A673 (cell line): ENCODE data around the gene SH3RF3. TPM values are rescaled to one million over a fixed set of nuclear protein-coding genes. Genes with fewer than 3 reads are reported as not detected.

Experiments used
- BruUV-seq: library from RNA; stranded (reverse); fragments of 400-500 nt; replicated peaks from 2 replicates; lab custom pipeline; 2021; lab: Mats Ljungman, UMichigan
- CTCF ChIA-PET: fragments of 300-600 bp; sonication (Branson Sonifier 250); formaldehyde crosslinking; loops from one replicate; lab custom pipeline; 2022; ENCODE audit warnings: antibody characterized with exemption; lab: Charles Lee
- POLR2A ChIA-PET: fragments of 300-600 bp; sonication (Branson Sonifier 250); formaldehyde crosslinking; loops from one replicate; lab custom pipeline; 2022; ENCODE audit warnings: antibody characterized with exemption; ENCODE audit not compliant: low non-redundant PET; lab: Charles Lee
- DNase-seq: peaks from one replicate; pipeline ENCODE4 v3.0.0-alpha.2; 2015; ENCODE audit warnings: low spot score
- H3K27ac ChIP-seq: fragments of 200-600 bp; sonication (generic); 2 replicates; pipeline ENCODE4 v1.5.1; 2016; ENCODE audit warnings: mixed run types, low read depth, mild to moderate bottlenecking, mixed read lengths, antibody characterized with exemption, low read length; ENCODE audit not compliant: poor library complexity, severe bottlenecking
- H3K27me3 ChIP-seq: fragments of 200-600 bp; sonication (generic); replicated peaks from 2 replicates; pipeline ENCODE4 v1.6.1; 2017; ENCODE audit warnings: mixed run types, low read depth, mild to moderate bottlenecking, mixed read lengths, antibody characterized with exemption, low read length; ENCODE audit not compliant: insufficient read depth, poor library complexity
- H3K36me3 ChIP-seq: fragments of 200-600 bp; sonication (generic); 2 replicates; pipeline ENCODE4 v1.6.1; 2016; ENCODE audit warnings: mixed run types, mild to moderate bottlenecking, mixed read lengths, antibody characterized with exemption, low read length; ENCODE audit not compliant: insufficient read depth, poor library complexity, severe bottlenecking
- H3K4me1 ChIP-seq: fragments of 200-600 bp; sonication (generic); 2 replicates; pipeline ENCODE4 v1.6.1; 2017; ENCODE audit warnings: mixed run types, mild to moderate bottlenecking, mixed read lengths, antibody characterized with exemption, low read length; ENCODE audit not compliant: insufficient read depth, poor library complexity, severe bottlenecking
- H3K4me3 ChIP-seq: fragments of 200-600 bp; sonication (generic); 2 replicates; pipeline ENCODE4 v1.5.1; 2016; ENCODE audit warnings: low read depth, mixed run types, mild to moderate bottlenecking, mixed read lengths, low read length; ENCODE audit not compliant: poor library complexity, severe bottlenecking
- H3K9me3 ChIP-seq: fragments of 200-600 bp; sonication (generic); 2 replicates; pipeline ENCODE4 v1.6.1; 2016; ENCODE audit warnings: mixed run types, low read depth, mild to moderate bottlenecking, mixed read lengths, antibody characterized with exemption, low read length; ENCODE audit not compliant: poor library complexity, severe bottlenecking
- EZH2 ChIP-seq: fragments of 200-600 bp; sonication (generic); IDR thresholded peaks from 2 replicates; pipeline ENCODE4 v1.6.1; 2017; ENCODE audit warnings: borderline replicate concordance, low read depth, mild to moderate bottlenecking, mixed read lengths, antibody characterized with exemption, low read length; ENCODE audit not compliant: poor library complexity, severe bottlenecking
- intact Hi-C: fragments of 100-400 bp; cut with micrococcal nuclease; formaldehyde crosslinking; loops from one replicate; pipeline ENCODE4 v1.10.0; 2022; ENCODE audit not compliant: unreplicated experiment
- total RNA-seq: library from RNA; stranded (reverse); gene quantifications from 2 replicates; pipeline ENCODE4 v1.2.3, GENCODE V29; 2021
- TF ChIP-seq, protein P1 (sequence below): fragments of 300-800, 200-600 bp; sonication (generic); conservative IDR thresholded peaks from 2 replicates; pipeline ENCODE4 v1.5.1; 2017; ENCODE audit warnings: low read depth, mild to moderate bottlenecking, antibody characterized with exemption, low read length, moderate library complexity, mixed read lengths

Gene SH3RF3
- total RNA-seq, 1 experiment from 2014 or later, result 0.15 TPM

DNA sequence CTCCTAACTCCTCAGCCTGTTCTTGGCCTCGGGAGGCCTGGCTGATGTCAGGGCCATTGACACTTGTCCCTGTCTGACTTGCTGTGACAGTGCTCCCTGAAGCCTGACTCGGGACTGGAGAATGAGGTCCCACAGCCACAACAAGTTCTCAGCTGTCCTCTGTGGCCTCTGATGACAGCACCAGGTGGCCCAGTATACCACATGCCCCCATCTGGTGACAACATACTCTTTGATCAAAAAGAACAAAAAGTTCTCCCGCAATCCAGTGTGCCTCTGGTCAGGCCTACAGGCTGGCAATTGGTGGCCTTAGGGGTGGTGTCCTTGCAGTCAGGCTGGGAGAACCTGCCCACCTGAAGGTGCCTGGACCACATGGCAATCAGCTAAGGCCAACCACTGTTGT lies 382.2 kb downstream of the SH3RF3 start:
- H3K36me3 ChIP-seq, result no peaks in the 10 kb centered on the region
- no TSS peak for BruUV-seq
- H3K27ac ChIP-seq, result no peak overlapping the region
- H3K4me3 ChIP-seq, result no peak overlapping the region
- H3K27me3 ChIP-seq, result no peaks in the 10 kb centered on the region
- no peak for DNase-seq
- no peaks in the 10 kb centered on the region for H3K9me3 ChIP-seq
- POLR2A ChIA-PET, result no interaction called here
- CTCF ChIA-PET, result interaction anchor here (0.6 to 1.6 kb wide), 3 partner anchors 15 to 383 kb away, joined by 4 to 13 read pairs (median 4); partner anchors contain the start of gene SH3RF3
- intact Hi-C loops, result loop anchor here (5.0 to 10.0 kb wide), 2 partner anchors 584 to 656 kb away; no protein-coding TSS in a partner anchor
- H3K4me1 ChIP-seq, result no peaks in the 10 kb centered on the region
- TF ChIP-seq EZH2, result no peak
- TF ChIP-seq, protein P1, sequence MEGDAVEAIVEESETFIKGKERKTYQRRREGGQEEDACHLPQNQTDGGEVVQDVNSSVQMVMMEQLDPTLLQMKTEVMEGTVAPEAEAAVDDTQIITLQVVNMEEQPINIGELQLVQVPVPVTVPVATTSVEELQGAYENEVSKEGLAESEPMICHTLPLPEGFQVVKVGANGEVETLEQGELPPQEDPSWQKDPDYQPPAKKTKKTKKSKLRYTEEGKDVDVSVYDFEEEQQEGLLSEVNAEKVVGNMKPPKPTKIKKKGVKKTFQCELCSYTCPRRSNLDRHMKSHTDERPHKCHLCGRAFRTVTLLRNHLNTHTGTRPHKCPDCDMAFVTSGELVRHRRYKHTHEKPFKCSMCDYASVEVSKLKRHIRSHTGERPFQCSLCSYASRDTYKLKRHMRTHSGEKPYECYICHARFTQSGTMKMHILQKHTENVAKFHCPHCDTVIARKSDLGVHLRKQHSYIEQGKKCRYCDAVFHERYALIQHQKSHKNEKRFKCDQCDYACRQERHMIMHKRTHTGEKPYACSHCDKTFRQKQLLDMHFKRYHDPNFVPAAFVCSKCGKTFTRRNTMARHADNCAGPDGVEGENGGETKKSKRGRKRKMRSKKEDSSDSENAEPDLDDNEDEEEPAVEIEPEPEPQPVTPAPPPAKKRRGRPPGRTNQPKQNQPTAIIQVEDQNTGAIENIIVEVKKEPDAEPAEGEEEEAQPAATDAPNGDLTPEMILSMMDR, result no peak

DNA sequence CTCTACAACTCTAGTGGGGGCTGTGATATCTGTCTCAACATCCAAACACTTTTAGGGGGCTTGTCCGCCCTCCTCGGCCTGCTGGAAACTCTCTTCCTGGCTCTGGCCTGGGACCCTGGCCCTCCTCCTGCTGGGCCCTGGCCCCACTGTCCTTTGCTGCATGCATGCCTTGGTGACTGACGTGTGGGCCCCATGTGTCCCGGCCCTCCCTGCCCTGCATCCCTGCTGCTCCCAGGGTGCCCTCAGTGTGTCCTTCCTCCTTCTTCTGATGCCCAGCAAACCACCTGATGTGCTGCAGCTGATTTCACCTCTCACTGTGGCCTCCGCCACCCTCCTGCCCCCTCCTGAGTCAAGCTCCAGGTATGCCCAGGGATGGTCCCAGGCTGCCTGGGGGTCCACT lies 383.1 kb downstream of the SH3RF3 start:
- intact Hi-C loops, result loop anchor here (5.0 to 10.0 kb wide), 2 partner anchors 585 to 657 kb away; no protein-coding TSS in a partner anchor
- Histone ChIP-seq H3K4me3 (no peak overlapping the region), H3K4me1 (no peaks in the 10 kb centered on the region), H3K9me3 (no peaks in the 10 kb centered on the region), H3K36me3 (no peaks in the 10 kb centered on the region), H3K27me3 (no peaks in the 10 kb centered on the region), H3K27ac (no peak overlapping the region)
- CTCF ChIA-PET, result no interaction called here
- BruUV-seq, result no TSS peak
- TF ChIP-seq, protein P1, result no peak
- no peak for TF ChIP-seq EZH2
- DNase-seq, result no peak
- POLR2A ChIA-PET, result no interaction called here

DNA sequence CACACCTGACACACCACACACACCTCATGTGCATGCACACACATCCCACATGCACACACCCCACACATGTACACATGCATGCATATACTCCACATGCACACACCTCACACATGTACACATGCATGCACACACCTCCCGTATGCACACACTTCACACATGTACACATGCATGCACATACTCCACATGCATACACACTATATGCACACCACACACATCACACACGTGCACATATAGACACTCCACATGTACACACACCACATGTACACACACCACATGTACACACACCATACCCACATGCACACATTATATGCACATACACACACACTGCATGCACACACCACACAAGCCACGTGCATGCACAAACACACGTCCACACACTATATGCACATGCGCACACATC lies 384.2 kb downstream of the SH3RF3 start:
- CTCF ChIA-PET, result no interaction called here
- BruUV-seq, result no TSS peak

More for the DNA sequence above, 384.2 kb downstream of the SH3RF3 start:
- H3K27ac ChIP-seq, result no peak overlapping the region
- no peak for DNase-seq
- intact Hi-C loops, result loop anchor here (5.0 to 10.0 kb wide), 2 partner anchors 586 to 658 kb away; no protein-coding TSS in a partner anchor
- TF ChIP-seq EZH2, result no peak
- TF ChIP-seq, protein P1, result no peak
- H3K4me1 ChIP-seq, result no peaks in the 10 kb centered on the region
- H3K4me3 ChIP-seq, result no peak overlapping the region
- POLR2A ChIA-PET, result no interaction called here
- H3K27me3 ChIP-seq, result no peaks in the 10 kb centered on the region
- no peaks in the 10 kb centered on the region for H3K9me3 ChIP-seq
- H3K36me3 ChIP-seq, result no peaks in the 10 kb centered on the region
